Measurements from ENCODE around the gene ETV6.
A peak's percentile ranks its signal among the peaks of the same experiment; 100 is the strongest.
"Not testable (repeated sequence)": the region's sequence is repeated elsewhere in the genome, so short reads cannot be mapped to it uniquely, and the experiment has no call there.

The ETV6 gene

GRCh38 chr12:11649413-11650285 is at the start of gene ETV6:
Gene ETV6 (plus strand): TSS chr12:11649674. CDS start chr12:11650128, 454 bp downstream.
- peak; percentile 52 for DNase-seq

GRCh38 chr12:11600199-11600598 is 49.3 kb upstream of the ETV6 start:
- DNase-seq = no peak

GRCh38 chr12:11601647-11602046 is 47.8 kb upstream of the ETV6 start:
- no peak for DNase-seq

- no peak for DNase-seq
These were observed 42.0 kb upstream of the ETV6 start for GRCh38 chr12:11607313-11608081.

GRCh38 chr12:11609045-11609444 is 40.4 kb upstream of the ETV6 start:
- DNase-seq = no peak

GRCh38 chr12:11615481-11615880 is 34.0 kb upstream of the ETV6 start:
- DNase-seq = no peak

GRCh38 chr12:11618046-11618445 is 31.4 kb upstream of the ETV6 start:
- DNase-seq = no peak

GRCh38 chr12:11621797-11622423 is 27.6 kb upstream of the ETV6 start:
- DNase-seq = no peak

- DNase-seq = no peak
These were observed 26.6 kb upstream of the ETV6 start for GRCh38 chr12:11622876-11623281.

- DNase-seq = peak; percentile 6
These were observed 26.1 kb upstream of the ETV6 start for GRCh38 chr12:11623382-11623781.

GRCh38 chr12:11624116-11624515 is 25.4 kb upstream of the ETV6 start:
- no peak for DNase-seq

- DNase-seq = not testable (repeated sequence)
These were observed 21.8 kb upstream of the ETV6 start for GRCh38 chr12:11627709-11628108.

- no peak for DNase-seq
These were observed 21.1 kb upstream of the ETV6 start for GRCh38 chr12:11628353-11628752.

GRCh38 chr12:11630046-11630706 is 19.3 kb upstream of the ETV6 start:
- DNase-seq = no peak

GRCh38 chr12:11631288-11631687 is 18.2 kb upstream of the ETV6 start:
- no peak for DNase-seq

GRCh38 chr12:11631881-11632280 is 17.6 kb upstream of the ETV6 start:
- not testable (repeated sequence) for DNase-seq

GRCh38 chr12:11633968-11634367 is 15.5 kb upstream of the ETV6 start:
- no peak for DNase-seq

GRCh38 chr12:11635341-11635740 is 14.1 kb upstream of the ETV6 start:
- no peak for DNase-seq

GRCh38 chr12:11638315-11638916 is 11.1 kb upstream of the ETV6 start:
- no peak for DNase-seq

GRCh38 chr12:11639454-11639853 is 10.0 kb upstream of the ETV6 start:
- no peak for DNase-seq

GRCh38 chr12:11641522-11641921 is 8.0 kb upstream of the ETV6 start:
- no peak for DNase-seq

GRCh38 chr12:11642785-11643184 is 6.7 kb upstream of the ETV6 start:
- DNase-seq = no peak

- no peak for DNase-seq
These were observed 4.1 kb upstream of the ETV6 start for GRCh38 chr12:11645391-11645790.

Data from GF-D8 (cell line).